H9 (cell line): Measurements from ENCODE around the gene PDK2. TPM values are rescaled to one million over a fixed set of nuclear protein-coding genes. Genes with fewer than 3 reads are reported as not detected.

ENCODE experiments used
- DNase-seq: peaks from one replicate; pipeline ENCODE4 v3.0.0-alpha.2; 2017
- H2AFZ ChIP-seq: one replicate; pipeline ENCODE4 v1.6.1; 2013; ENCODE audit warnings: mild to moderate bottlenecking, low read length, control low read depth, moderate library complexity
- H2AK5ac ChIP-seq: 2 replicates; pipeline ENCODE4 v1.6.1; 2013; ENCODE audit warnings: low read length, control low read depth, mixed read lengths; ENCODE audit not compliant: insufficient read length
- H2BK120ac ChIP-seq: one replicate; pipeline ENCODE4 v1.6.1; 2013; ENCODE audit warnings: low read depth, mild to moderate bottlenecking, low read length, control low read depth, inconsistent platforms; ENCODE audit not compliant: poor library complexity, severe bottlenecking
- H2BK12ac ChIP-seq: 2 replicates; pipeline ENCODE4 v1.6.1; 2013; ENCODE audit warnings: low read length, control low read depth, mixed read lengths, low read depth; ENCODE audit not compliant: insufficient read length
- H2BK15ac ChIP-seq: 2 replicates; pipeline ENCODE4 v1.6.1; 2013; ENCODE audit warnings: low read depth, low read length, control low read depth
- H2BK20ac ChIP-seq: one replicate; pipeline ENCODE4 v1.6.1; 2013; ENCODE audit warnings: low read depth, mild to moderate bottlenecking, low read length, control low read depth, inconsistent platforms; ENCODE audit not compliant: poor library complexity, severe bottlenecking
- H2BK5ac ChIP-seq: 2 replicates; pipeline ENCODE4 v1.6.1; 2013; ENCODE audit warnings: low read length, control low read depth, mixed read lengths; ENCODE audit not compliant: insufficient read length
- H3K14ac ChIP-seq: 2 replicates; pipeline ENCODE4 v1.6.1; 2013; ENCODE audit warnings: low read length, control low read depth; ENCODE audit not compliant: insufficient read depth
- H3K18ac ChIP-seq: 2 replicates; pipeline ENCODE4 v1.6.1; 2013; ENCODE audit warnings: low read depth, mild to moderate bottlenecking, mixed read lengths, low read length, control low read depth; ENCODE audit not compliant: insufficient read length
- H3K23ac ChIP-seq: 2 replicates; pipeline ENCODE4 v1.6.1; 2013; ENCODE audit warnings: low read length, control low read depth, mixed read lengths, low read depth; ENCODE audit not compliant: insufficient read length
- H3K23me2 ChIP-seq: 2 replicates; pipeline ENCODE4 v1.6.1; 2013; ENCODE audit warnings: low read depth, mild to moderate bottlenecking, mixed read lengths, low read length, control low read depth; ENCODE audit not compliant: insufficient read length, poor library complexity, severe bottlenecking
- H3K27ac ChIP-seq: 2 replicates; pipeline ENCODE4 v1.5.1; 2013; ENCODE audit warnings: low read length, control low read depth, mixed read lengths, low read depth; ENCODE audit not compliant: insufficient read length
- H3K27me3 ChIP-seq: 2 replicates; pipeline ENCODE4 v1.6.1; 2013; ENCODE audit warnings: low read length, control low read depth, inconsistent platforms; ENCODE audit not compliant: insufficient read depth
- H3K4ac ChIP-seq: 2 replicates; pipeline ENCODE4 v1.6.1; 2013; ENCODE audit warnings: low read depth, mild to moderate bottlenecking, control low read depth, inconsistent platforms, low read length, moderate library complexity
- H3K4me1 ChIP-seq: 2 replicates; pipeline ENCODE4 v1.6.1; 2013; ENCODE audit warnings: low read length, control low read depth, inconsistent platforms; ENCODE audit not compliant: insufficient read depth
- H3K4me2 ChIP-seq: 2 replicates; pipeline ENCODE4 v1.6.1; 2013; ENCODE audit warnings: low read length, control low read depth, mixed read lengths; ENCODE audit not compliant: insufficient read length, insufficient read depth
- H3K56ac ChIP-seq: 2 replicates; pipeline ENCODE4 v1.6.1; 2013; ENCODE audit warnings: low read depth, mild to moderate bottlenecking, mixed read lengths, low read length, control low read depth; ENCODE audit not compliant: insufficient read length
- H3K79me1 ChIP-seq: 2 replicates; pipeline ENCODE4 v1.6.1; 2013; ENCODE audit warnings: low read depth, mild to moderate bottlenecking, moderate library complexity, low read length, control low read depth, inconsistent platforms; ENCODE audit not compliant: insufficient read depth, poor library complexity, severe bottlenecking
- H3K79me2 ChIP-seq: 2 replicates; pipeline ENCODE4 v1.6.1; 2013; ENCODE audit warnings: low read length, control low read depth, inconsistent platforms; ENCODE audit not compliant: insufficient read depth
- H3K9ac ChIP-seq: 2 replicates; pipeline ENCODE4 v1.6.1; 2013; ENCODE audit warnings: low read length, control low read depth, mixed read lengths; ENCODE audit not compliant: insufficient read length; ENCODE audit errors: extremely low read depth
- H3K9me3 ChIP-seq: one replicate; pipeline ENCODE4 v1.6.1; 2013; ENCODE audit warnings: low read depth, low read length, inconsistent platforms; ENCODE audit not compliant: control insufficient read depth
- H3T11ph ChIP-seq: one replicate; pipeline ENCODE4 v1.6.1; 2013; ENCODE audit warnings: mild to moderate bottlenecking, low read length, control low read depth, inconsistent platforms
- H4K20me1 ChIP-seq: one replicate; pipeline ENCODE4 v1.6.1; 2013; ENCODE audit not compliant: control insufficient read depth, insufficient read length, insufficient read depth
- H4K5ac ChIP-seq: 2 replicates; pipeline ENCODE4 v1.6.1; 2013; ENCODE audit warnings: low read depth, mild to moderate bottlenecking, mixed read lengths, low read length, control low read depth; ENCODE audit not compliant: insufficient read length
- H4K8ac ChIP-seq: replicated peaks from 2 replicates; pipeline ENCODE4 v1.6.1; 2013; ENCODE audit warnings: low read length, control low read depth, mixed read lengths, low read depth; ENCODE audit not compliant: insufficient read length
- H4K91ac ChIP-seq: 2 replicates; pipeline ENCODE4 v1.6.1; 2013; ENCODE audit warnings: low read depth, mild to moderate bottlenecking, moderate library complexity, mixed read lengths, low read length, control low read depth; ENCODE audit not compliant: insufficient read length
- H3K27ac Mint-ChIP-seq, 3 experiments: 2 replicates in 2 of 3; 3 replicates in 1 of 3; pipeline ENCODE4 v1.8.0; 2020 to 2021; ENCODE audit warnings: mixed read lengths in 3 of 3, mild to moderate bottlenecking in 1 of 3, moderate library complexity in 1 of 3
- H3K27me3 Mint-ChIP-seq: 2 replicates; pipeline ENCODE4 v1.8.0; 2021; ENCODE audit warnings: low read depth, mild to moderate bottlenecking, moderate library complexity, mixed read lengths
- H3K36me3 Mint-ChIP-seq, 3 experiments: 2 replicates in 2 of 3; 3 replicates in 1 of 3; pipeline ENCODE4 v1.8.0; 2020 to 2021; ENCODE audit warnings: low read depth in 3 of 3, mixed read lengths in 3 of 3; ENCODE audit not compliant: insufficient read depth in 1 of 3
- H3K4me1 Mint-ChIP-seq, 2 experiments: 2 replicates each; pipeline ENCODE4 v1.8.0; 2020; ENCODE audit warnings: mixed read lengths in 2 of 2
- H3K4me3 Mint-ChIP-seq, 2 experiments: 2 replicates in 1 of 2; 3 replicates in 1 of 2; pipeline ENCODE4 v1.8.0; 2020 to 2021; ENCODE audit warnings: mild to moderate bottlenecking in 2 of 2, mixed read lengths in 2 of 2, moderate library complexity in 1 of 2
- H3K9me3 Mint-ChIP-seq, 2 experiments: 2 replicates in 1 of 2; 3 replicates in 1 of 2; pipeline ENCODE4 v1.8.0; 2020; ENCODE audit warnings: mild to moderate bottlenecking in 2 of 2, mixed read lengths in 2 of 2, moderate library complexity in 1 of 2
- CTCF ChIP-seq: fragments of 200-600 bp; sonication (generic); conservative IDR thresholded peaks from 3 replicates; pipeline ENCODE4 v1.8.0; 2021; ENCODE audit warnings: antibody characterized with exemption, mild to moderate bottlenecking
- WGBS: extraction: QIAGEN DNeasy Blood & Tissue Kit; methylation state at CpG from one replicate; pipeline ENCODE4 v1.1.7; 2013; ENCODE audit warnings: missing lambda C conversion rate, low lambda C conversion rate, mixed read lengths; ENCODE audit not compliant: insufficient read length; ENCODE audit errors: extremely low coverage; 5-methylcytosine and 5-hydroxymethylcytosine counted together
- total RNA-seq: library from RNA; stranded (reverse); gene quantifications from 2 replicates; pipeline ENCODE4 v1.2.1, GENCODE V29; 2021

Gene PDK2
- total RNA-seq, 1 experiment from 2014 or later = 19.9 TPM

DNA sequence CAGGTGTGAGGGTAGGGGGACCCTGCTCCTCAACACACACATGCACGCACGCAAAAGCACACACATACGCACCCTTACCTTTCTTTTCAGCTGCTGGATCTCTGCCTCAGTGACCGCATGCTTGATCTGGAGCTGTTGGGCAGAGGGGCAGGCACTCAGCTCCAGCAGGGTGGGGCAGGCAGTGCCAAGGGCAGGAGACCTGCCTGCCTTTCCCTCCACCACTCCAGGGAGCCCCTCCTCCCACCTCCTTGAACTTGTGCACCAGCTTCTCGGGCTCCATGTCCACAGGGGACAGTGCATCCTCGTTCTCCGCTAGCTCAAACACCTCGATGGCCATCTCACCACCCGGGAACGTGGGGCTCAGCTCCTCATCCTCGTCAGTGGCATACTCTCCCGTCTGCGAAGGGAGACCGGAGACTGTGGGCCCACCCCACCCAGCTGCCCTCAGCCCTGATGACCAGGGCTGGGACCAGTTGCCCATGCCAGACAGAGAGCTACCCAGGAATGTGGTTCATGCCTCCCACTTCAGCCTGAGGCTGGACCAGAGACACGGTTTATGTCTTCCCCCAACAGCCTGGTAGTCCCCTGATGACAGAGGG lies 44.1 kb downstream of the PDK2 start:
- H3K36me3 Mint-ChIP-seq = peaks cover 30 to 82% (median 72%) of the 10 kb centered on the region in 3 experiments; a peak in 6 of 7 replicates
- no CpG with 5 or more reads among the region's 15 CpGs for WGBS

More for the DNA sequence above, 44.1 kb downstream of the PDK2 start:
- Histone ChIP-seq H3K4ac (no peak overlapping the region), H3T11ph (no peak overlapping the region), H3K4me2 (no peak overlapping the region), H2BK20ac (no peak overlapping the region), H2BK120ac (no peak overlapping the region), H3K27ac (no peak overlapping the region), H4K20me1 (peaks cover 2% of the 10 kb centered on the region), H3K56ac (no peak overlapping the region), H3K79me1 (no peaks in the 10 kb centered on the region), H2AK5ac (no peak overlapping the region), H3K18ac (no peak overlapping the region), H4K8ac (no peak overlapping the region), H3K79me2 (no peaks in the 10 kb centered on the region), H3K4me1 (no peaks in the 10 kb centered on the region; the same call in 1 of the 2 replicates), H2AFZ (no peak overlapping the region), H3K23ac (no peak overlapping the region), H2BK15ac (no peak overlapping the region), H3K27me3 (no peaks in the 10 kb centered on the region), H2BK5ac (no peak overlapping the region), H3K23me2 (no peaks in the 10 kb centered on the region), H4K5ac (no peak overlapping the region), H3K9ac (no peak overlapping the region), H3K9me3 (no peaks in the 10 kb centered on the region), H2BK12ac (no peak overlapping the region), H3K14ac (no peak overlapping the region), H4K91ac (no peak overlapping the region)
- Mint-ChIP-seq H3K27me3 (no peaks in the 10 kb centered on the region; the same call in 1 of the 2 replicates), H3K9me3 (no peaks in the 10 kb centered on the region), H3K27ac (no peak overlapping the region), H3K4me1 (peaks cover 8 to 17% of the 10 kb centered on the region in 2 experiments), H3K4me3 (no peak overlapping the region)
- TF ChIP-seq CTCF = no peak
- no peak for DNase-seq
